ENCODE measurements around the gene SCAP.

SCAP gene

GRCh38 chr3:47491777-47492176 lies 16.0 kb upstream of the SCAP start:
- no peak for TF ChIP-seq CTCF (IDR thresholded peaks at IDR 0.05)

GRCh38 chr3:47491186-47491585 lies 15.4 kb upstream of the SCAP start:
- TF ChIP-seq CTCF (IDR thresholded peaks at IDR 0.05), result no peak

- no peak for TF ChIP-seq CTCF (IDR thresholded peaks at IDR 0.05)
These were observed 11.5 kb upstream of the SCAP start for GRCh38 chr3:47487265-47487664.

GRCh38 chr3:47485812-47486211 lies 10.1 kb upstream of the SCAP start:
- no peak for TF ChIP-seq CTCF (IDR thresholded peaks at IDR 0.05)

- TF ChIP-seq CTCF (IDR thresholded peaks at IDR 0.05), result no peak
These were observed 6.6 kb upstream of the SCAP start for GRCh38 chr3:47482366-47482765.

GRCh38 chr3:47479826-47480160 lies 4.1 kb upstream of the SCAP start:
- no peak for TF ChIP-seq CTCF (IDR thresholded peaks at IDR 0.05)

GRCh38 chr3:47478022-47478421 lies 2.3 kb upstream of the SCAP start:
- no peak for TF ChIP-seq CTCF (IDR thresholded peaks at IDR 0.05)

- TF ChIP-seq CTCF (IDR thresholded peaks at IDR 0.05), result no peak
These were observed 981 bp upstream of the SCAP start for GRCh38 chr3:47476644-47477199.

Data from LNCAP (cell line).